GM19240 (cell line): Measurements from ENCODE around the gene LYRM9.
"Not testable (repeated sequence)": the region's sequence is repeated elsewhere in the genome, so short reads cannot be mapped to it uniquely, and the experiment has no call there.

Experiments used
- DNase-seq: peaks from one replicate; pipeline ENCODE4 v3.0.0; 2011; ENCODE audit warnings: low spot score; ENCODE audit not compliant: insufficient read length

LYRM9 gene

GRCh38 chr17:27840688-27841087 is 52.5 kb downstream of the LYRM9 start:
- DNase-seq = no peak

- not testable (repeated sequence) for DNase-seq
These were observed 52.8 kb downstream of the LYRM9 start for GRCh38 chr17:27840406-27840678.

GRCh38 chr17:27839571-27840405 is 53.4 kb downstream of the LYRM9 start:
- DNase-seq = not testable (repeated sequence)

GRCh38 chr17:27838607-27839006 is 54.6 kb downstream of the LYRM9 start:
- not testable (repeated sequence) for DNase-seq

- DNase-seq = not testable (repeated sequence)
These were observed 55.4 kb downstream of the LYRM9 start for GRCh38 chr17:27837769-27838168.

- no peak for DNase-seq
These were observed 56.5 kb downstream of the LYRM9 start for GRCh38 chr17:27836651-27837050.

GRCh38 chr17:27834571-27834970 is 58.6 kb downstream of the LYRM9 start:
- no peak for DNase-seq

- no peak for DNase-seq
These were observed 60.3 kb downstream of the LYRM9 start for GRCh38 chr17:27832831-27833230.

GRCh38 chr17:27829888-27830287 is 63.3 kb downstream of the LYRM9 start:
- not testable (repeated sequence) for DNase-seq

- not testable (repeated sequence) for DNase-seq
These were observed 63.9 kb downstream of the LYRM9 start for GRCh38 chr17:27829143-27829711.
